HG02938 (cell line): ENCODE data around the gene FBXO31.
"Not testable (repeated sequence)": the region's sequence is repeated elsewhere in the genome, so short reads cannot be mapped to it uniquely, and the experiment has no call there.

Experiments
- ATAC-seq: cut with Tn5 transposase; IDR thresholded peaks from one replicate; pipeline ENCODE4 v1.9.1; 2021; ENCODE audit warnings: mild to moderate bottlenecking, moderate library complexity; ENCODE audit not compliant: unreplicated experiment

Gene FBXO31

GRCh38 chr16:87365021-87365713 is 18.4 kb downstream of the FBXO31 start:
- ATAC-seq = no peak

- ATAC-seq = no peak
Measured at GRCh38 chr16:87363771-87364455, 19.7 kb downstream of the FBXO31 start.

DNA sequence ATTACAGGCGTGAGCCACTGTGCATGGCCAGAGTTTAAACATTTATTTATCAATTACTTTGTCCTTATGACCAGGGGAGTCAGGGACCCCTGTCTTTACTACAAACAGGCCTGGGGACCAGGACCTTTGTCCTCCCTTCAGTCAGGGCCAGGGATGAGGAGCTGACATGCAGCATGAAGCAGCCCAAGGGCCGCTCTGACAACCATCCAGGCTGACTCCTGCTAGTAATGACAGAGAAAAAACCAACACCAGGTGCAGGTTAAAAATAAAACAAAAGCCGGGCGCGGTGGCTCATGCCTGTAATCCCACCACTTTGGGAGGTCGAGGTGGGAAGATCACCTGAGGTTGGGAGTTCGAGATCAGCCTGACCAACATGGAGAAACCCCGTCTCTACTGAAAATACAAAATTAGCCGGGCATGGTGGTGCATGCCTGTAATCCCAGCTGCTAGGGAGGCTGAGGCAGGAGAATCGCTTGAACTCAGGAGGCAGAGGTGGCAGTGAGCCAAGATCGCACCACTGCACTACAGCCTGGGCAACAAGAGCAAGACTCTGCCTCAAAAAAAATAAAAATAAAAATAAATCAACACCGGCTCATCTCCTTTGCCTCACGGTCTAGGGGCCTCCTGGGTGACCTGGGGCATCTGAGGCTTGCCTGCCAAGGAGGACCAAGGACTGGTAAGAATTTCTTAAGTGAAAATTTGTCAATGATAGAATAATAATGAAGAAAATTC is 20.6 kb downstream of the FBXO31 start:
- ATAC-seq = not testable (repeated sequence)

GRCh38 chr16:87361916-87362619 is 21.5 kb downstream of the FBXO31 start:
- no peak for ATAC-seq

GRCh38 chr16:87360862-87361610 is 22.5 kb downstream of the FBXO31 start:
- ATAC-seq = no peak

DNA sequence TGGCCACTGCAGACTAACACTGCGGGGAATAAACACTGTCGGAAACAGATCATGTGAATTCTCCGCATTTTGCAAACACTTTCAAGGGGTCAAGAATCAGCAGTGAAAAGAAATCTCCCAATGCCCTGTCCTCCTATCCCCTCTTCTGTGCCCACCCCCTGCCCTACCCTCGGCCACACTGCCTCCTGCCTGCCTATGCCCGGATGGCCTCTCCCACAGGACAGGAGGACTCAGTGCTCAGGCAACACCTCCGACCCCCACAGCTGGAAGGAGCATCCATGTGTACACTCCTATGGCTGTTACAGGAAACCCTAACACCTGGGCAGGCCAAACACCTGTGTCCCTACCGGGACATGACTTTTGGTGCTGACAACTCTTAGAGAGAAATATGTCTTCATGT is 24.5 kb downstream of the FBXO31 start:
- ATAC-seq = no peak

GRCh38 chr16:87358696-87359095 is 24.9 kb downstream of the FBXO31 start:
- no peak for ATAC-seq

DNA sequence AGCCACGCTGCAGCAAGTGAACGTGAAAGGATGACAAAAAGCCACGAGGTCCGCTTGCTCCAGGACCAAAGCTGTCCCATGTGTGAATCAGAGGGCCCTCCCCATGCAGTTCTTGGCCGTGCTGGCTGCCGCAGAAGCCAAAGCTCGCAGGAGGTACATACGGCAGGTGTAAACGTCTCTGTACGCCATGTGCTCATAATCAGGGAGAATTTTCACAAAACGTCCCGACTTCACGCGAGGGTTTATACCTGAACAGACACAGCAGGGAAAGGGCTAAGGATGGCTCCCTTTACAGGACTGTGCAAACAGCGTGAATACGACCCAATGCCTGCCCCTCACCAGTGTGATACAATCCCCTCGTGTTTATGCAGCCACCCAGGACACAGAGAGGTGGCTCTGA is 25.3 kb downstream of the FBXO31 start:
- no peak for ATAC-seq

GRCh38 chr16:87356491-87356853 is 27.1 kb downstream of the FBXO31 start:
- ATAC-seq = no peak

DNA sequence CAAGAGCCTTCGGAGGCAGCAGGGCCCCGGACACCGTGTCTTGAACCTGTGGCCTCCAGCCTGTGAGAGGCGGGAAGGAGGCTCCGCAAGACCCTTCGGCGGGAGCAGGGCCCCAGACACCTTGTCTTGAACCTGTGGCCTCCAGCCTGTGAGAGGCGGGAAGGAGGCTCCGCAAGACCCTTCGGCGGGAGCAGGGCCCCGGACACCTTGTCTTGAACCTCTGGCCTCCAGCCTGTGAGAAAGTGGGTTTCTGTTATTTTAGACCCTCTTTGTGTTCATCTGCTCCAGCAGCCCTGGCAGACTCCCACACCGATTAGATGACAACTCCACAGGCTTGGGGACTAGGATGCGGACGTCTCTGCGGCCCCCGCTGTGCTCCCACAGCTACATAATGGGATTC is 30.0 kb downstream of the FBXO31 start:
- no peak for ATAC-seq

DNA sequence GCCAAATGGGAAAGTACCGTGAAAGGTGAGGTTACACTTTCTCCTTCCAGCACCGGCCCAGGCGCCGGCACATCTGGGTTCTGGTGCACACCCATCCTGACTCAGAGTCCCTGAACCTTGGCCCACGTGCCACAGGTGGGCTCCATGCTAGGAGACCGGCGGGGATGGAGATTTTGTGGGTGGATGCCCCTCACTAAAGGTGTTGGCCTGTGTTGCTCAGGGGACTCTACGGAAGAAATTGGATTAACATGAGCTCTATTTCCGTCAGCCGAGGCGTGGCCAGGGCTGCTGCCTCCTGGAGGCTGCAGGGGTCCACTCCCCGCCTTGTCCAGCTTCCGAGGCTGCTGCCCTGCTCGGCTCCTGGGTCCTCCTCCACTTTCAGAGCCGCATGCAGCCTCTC is 30.8 kb downstream of the FBXO31 start:
- no peak for ATAC-seq

DNA sequence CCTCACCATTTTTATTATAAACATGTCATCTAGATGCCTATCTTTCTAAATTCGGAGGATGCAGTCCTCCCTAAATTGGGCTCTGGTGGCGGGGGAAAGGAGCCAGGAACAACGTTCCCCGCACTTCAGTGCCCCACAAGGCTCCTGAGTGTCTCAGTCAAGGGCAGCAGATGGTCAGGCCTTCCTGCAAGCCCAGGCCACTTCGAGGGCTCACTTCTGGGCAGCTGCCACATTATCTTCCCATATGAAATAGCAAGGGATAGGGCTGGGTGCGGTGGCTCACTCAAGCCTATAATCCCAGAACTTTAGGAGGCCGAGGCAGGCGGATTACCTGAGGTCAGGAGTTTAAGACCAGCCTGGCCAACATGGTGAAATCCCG is 32.3 kb downstream of the FBXO31 start:
- no peak for ATAC-seq

DNA sequence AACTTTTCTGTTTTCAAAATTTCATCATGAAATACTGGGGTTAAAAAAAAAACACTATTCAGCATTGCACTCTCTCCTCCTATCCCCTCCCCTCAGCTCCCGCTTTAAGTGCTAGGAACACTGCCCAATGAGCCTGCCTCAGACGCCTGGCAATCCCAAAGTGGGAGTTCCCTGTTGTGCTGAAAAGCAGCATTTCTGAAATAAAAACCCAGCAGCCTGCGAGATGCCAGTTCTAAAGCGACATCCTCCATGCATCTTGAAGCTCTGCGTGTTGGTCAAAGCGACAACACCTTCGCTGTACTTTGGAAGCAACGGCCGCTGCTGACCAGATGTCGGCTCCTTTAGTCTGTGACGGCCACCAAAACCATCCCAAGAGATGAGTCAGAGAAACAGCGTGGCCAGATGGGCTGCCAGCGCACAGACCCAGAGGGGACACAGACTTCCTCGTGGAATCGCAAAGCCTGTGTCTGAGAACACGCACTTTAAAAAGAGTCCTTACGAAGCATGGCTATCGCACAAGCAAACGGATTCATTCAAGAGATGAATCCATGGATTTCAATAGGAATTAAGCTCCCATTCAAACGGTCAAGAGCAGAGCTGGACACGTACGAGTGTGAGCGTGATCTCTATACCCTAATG is 32.8 kb downstream of the FBXO31 start:
- no peak for ATAC-seq

DNA sequence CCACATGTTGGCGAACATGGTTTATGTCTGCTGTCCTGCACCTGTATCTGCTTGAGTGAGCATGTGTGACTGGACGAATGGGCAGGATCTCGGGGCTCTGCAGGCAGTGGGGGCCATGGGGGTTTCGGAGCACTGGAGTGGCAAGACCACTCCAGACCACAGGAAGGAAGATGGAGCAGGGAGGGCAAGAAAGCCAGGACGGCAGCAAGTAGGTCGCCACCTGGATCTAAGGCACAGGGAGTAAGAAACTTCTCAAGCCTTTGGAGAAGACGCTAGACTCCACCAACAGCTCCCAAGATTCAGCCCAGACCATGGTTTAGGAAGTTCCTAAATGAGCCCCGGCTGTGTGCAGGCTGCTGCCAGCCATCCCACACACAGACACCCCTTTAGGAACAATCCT is 33.5 kb downstream of the FBXO31 start:
- ATAC-seq = no peak

GRCh38 chr16:87348616-87349157 is 34.9 kb downstream of the FBXO31 start:
- ATAC-seq = no peak

DNA sequence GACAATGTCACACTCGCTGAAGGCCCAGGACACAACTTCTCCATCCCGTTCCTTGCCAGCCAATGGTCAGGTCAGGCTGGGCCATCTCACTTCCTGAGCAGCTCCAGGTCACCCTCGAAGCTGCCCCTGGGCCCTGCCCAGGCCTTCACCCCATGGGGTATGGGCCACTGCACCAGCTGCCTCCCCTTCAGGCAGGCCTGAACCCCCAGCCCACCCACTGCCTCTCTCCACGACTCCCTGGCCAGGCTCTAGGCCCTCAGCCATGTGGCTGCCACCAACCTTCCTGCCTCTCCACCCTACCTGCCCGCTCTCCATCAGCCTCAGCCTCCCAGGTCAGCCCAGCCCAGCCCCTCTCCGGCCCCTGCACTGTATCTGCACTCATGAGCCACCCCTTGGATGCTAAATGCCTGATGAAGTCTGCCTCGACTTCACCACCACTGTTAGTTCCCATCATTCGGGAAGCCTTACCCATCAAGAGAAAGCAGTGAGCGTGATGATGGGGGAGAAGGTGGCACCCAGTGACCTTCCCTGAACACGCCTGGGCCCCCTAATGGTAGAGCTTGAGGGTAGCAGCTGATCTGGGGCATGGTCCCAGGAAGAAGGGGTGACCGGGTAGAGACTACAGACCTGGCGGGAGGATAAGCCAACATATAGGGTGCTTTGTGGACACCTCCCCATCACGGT is 35.5 kb downstream of the FBXO31 start:
- no peak for ATAC-seq

DNA sequence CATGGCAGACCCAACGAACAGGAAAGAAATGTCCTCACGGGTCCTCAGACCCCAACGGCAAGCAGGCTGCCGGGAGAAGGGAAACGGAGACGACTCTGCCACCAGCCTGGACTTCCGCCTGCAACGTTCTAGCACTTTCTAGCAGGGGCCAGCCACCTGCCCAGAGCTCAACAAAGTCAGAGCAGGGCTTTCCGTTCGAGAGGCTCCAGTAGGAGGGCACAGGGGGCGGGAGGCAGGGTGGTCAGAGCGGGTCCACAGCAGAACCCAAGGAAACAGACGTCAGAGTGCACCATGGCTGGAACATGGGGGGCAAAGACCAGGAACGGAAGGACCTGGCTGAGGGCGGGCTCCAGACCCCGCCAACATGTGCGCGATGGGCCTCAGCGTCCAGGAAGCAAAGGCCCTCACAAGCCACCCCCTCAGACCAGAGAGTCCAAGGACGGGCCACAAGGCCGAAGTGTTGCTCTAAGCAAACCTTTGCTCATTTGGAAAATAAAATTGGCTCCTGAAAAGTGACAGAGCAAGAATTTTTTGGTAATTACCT is 37.0 kb downstream of the FBXO31 start:
- ATAC-seq = no peak

DNA sequence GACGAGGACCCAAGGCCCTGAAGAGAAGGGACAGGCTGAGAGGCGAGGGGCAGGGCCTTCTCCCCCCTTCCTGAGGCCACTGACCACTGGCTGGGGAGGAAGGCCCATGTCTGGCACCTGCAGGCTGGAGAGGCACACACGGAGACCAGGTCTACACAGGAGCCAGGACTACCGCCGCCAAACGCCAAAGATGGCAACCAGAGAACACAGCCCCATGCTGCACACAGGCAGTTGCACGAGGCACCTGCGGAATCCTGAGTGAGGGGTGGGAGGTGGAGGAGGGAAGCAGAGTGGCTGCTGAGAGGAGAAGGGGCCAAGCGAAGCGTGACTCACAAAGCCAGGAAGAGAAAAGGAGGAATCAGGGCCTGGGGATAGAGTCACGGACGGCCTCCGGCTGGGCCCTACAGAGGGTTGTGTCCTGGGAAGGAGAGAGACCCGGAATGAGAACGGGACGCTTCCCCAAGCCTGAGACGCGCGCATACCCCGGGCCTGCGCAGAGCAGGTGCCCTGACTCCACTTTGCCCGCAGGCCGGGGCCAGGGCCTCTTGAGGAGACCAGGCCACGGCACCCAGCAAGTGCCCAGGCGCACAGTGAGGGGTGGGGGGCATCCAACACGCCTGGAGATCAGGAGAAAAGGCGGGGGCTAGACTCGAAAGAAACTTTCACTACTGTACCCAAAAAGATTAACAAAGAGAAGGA is 37.7 kb downstream of the FBXO31 start:
- ATAC-seq = no peak
